Effector CD8-positive, alpha-beta T cell (primary cell): Measurements from ENCODE around the gene MAP4.

Experiments
- DNase-seq: peaks from one replicate; lab custom pipeline; 2025; lab: John Stamatoyannopoulos, UW

The MAP4 gene

DNA sequence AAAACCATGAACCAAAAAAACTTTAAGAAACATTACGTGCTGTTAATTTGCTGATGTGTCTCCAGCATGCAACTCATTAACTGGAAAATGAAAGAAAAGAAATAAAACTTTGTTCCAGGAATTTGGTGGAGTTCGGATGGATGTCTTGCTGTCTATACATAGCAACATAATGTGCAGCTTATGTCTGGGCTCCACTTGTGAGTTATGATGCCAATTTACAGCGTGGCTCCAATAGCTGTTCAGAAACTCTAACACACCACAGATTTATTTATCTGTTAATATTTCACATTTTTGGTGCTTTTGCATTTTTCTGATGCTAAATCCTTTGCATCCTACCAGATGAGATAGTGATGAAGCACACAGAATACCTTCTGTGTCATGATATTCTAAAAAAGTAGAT is 45.1 kb downstream of the MAP4 start:
- no peak for DNase-seq

DNA sequence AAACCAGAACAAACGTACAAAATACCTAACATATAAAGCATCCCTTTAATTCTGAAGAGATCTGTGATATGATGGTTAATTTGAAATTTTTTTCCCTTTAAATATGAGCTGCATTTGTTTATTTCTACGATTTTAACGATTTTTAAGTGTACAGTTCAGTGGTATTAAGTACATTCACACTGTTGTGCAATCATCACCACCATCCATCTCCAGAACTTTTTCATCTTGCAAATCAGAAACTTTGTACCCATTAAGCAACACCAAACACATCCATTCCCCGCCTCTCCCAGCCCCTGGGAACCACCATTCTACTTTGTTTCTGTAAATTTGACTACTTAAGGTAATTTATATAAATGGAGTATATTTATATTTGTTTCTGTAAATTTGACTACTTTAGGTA is 51.5 kb downstream of the MAP4 start:
- DNase-seq, result no peak

DNA sequence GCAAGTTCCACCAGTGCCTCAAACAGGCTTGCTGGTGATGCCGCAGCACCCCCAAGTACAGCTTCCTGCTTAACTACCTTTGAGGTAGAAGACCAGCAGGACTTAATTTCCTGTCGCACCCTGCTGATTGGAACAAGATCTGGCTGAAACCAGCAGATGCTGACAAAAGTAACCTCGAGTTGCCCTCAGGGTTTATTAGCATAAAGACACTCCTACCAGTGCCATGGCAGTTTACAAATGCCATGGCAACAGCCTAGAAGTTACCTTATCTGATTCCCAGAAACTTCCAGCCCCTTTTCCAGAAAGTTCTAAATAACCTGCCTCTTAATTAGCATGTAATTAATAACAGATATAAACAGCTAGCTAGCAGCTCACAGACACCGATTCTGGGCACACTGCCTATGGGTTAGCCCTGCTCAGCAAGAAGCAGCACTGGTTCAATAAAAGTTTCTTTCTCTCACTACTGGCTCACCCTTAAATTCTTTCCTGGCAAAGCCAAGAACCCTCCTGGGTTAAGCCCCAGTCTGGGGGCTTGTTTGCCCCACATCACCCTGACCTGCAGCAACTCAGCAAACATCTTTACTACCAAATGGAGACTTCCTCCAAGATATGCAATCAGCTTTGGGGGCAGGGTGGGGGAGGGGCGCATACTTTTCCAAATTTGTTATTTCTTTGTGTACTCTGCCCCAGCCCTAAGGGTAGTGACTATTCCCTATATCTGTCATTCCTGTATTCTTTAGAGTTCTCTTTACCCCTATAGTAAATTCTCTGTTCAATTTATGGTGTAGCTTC is 54.2 kb downstream of the MAP4 start:
- no peak for DNase-seq

DNA sequence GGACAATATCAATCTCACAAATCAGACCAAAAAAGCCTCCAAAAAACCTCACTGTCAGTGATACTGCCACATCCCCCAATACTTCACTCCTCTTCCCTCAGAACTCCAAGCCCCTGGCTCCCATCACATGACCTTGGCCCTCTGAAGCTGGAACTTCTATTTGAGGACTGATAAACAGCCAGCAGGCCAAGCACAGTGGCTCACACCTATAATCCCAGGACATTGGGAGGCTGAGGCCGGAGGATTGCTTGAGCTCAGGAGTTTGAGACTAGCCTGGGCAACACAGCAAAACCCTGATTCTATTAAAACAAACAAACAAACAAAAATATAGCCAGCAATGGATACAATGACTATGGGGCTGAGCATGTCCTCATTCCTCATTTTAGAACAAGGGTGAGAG is 55.2 kb downstream of the MAP4 start:
- DNase-seq, result no peak

DNA sequence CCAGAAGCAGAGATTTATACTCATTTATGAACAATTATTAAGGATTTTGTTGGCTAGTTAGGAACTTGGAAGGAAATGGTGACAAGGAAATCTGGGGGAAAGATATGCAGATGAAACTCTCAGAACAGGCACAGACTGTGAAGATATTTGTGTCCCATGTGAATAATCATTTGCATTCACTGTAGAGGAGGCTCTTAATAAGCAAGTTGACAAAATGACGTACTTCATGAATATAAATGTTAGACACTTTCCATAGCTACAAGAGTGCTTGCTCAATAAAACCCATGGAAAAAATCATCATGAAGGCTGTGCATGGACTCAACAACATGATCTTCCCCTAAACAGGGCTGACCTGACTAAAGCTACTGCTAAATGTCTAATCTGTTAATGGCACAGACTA is 59.7 kb downstream of the MAP4 start:
- no peak for DNase-seq

DNA sequence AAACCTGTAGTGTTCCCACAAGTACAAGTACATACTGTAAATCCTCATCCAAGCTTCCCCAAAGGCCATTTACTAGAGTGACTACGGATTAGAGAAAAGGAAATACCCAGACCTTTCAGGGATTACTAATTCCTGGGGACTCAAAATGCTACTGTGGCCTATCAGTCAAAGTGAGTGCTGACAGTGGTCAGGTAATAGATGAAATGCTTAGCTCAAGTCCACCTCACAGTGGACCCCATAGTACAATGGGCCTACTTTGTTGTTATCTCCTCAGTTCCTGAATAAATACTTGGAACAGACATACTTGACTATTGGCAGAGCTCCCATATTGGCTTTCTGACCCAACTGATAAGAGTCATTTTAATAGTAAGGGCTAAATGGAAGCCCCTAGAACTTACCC is 61.6 kb downstream of the MAP4 start:
- DNase-seq, result no peak

DNA sequence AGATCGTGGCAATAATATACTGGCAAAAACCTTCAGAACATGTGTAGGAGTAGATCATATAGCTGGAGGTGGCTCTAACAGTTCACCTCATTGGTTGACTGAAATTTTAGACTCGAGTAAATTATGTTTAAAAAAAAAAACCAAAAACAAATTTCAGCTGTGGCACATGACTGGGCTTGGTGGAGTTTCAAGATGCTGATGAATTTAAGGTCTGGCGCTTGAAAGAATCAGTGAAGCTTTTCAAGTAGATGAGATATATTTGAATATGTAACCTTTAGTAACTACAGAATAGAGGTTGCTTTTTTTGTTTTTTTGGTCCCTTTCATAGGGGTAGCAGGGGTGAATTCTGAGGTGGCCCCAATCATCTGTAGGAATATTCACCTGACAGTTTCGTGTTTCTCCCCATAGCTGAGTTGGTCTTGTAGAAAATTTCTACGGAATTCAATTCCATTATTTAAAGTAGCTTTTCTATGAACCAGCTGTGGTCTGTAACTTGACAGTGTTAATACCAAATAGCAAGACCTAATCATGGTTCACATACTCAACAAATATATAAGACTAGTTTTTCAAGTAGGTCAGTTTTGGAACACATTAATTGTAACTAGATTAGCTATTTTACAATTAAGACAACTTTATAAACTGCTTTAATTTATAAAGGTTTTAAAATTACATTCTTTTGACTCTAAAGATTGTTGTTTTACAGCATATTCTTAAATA is 65.6 kb downstream of the MAP4 start:
- DNase-seq, result no peak

DNA sequence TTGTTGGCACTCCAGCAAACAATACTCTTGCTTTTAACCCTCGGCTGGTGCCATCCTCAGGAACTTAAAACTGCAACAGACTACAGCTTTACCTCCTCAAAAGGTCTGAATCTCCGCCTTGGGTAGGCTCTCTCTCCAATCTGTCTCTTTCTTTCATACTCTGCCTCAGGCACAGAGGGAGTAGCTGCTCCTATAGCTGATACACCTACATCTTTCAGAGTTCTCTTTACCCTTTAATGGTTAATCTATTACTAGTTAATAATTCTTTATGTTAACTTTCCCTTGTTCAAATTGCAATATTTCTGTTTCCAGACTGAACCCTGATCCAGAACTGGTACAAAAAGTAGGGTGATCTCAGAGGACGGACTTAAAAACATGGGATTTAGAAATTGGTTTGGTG is 66.2 kb downstream of the MAP4 start:
- DNase-seq, result no peak

DNA sequence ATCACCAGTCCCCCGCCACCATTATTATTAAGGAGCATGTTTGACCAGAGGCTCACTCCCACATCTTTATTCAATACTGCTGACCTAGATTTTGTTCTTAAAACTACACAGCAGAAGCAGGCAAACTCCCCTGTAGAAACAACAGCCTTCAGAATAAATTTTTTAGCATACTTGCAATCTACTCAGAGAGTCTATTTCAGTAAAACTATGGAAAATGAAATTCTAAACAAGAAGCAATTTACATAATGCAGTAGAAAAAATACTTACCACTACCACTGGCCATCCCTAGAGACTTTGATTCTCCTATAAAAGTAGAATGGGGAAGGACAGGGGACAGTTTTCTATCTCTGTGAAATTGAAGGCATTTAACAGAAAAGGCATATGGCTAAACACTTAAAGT is 76.0 kb downstream of the MAP4 start:
- no peak for DNase-seq

DNA sequence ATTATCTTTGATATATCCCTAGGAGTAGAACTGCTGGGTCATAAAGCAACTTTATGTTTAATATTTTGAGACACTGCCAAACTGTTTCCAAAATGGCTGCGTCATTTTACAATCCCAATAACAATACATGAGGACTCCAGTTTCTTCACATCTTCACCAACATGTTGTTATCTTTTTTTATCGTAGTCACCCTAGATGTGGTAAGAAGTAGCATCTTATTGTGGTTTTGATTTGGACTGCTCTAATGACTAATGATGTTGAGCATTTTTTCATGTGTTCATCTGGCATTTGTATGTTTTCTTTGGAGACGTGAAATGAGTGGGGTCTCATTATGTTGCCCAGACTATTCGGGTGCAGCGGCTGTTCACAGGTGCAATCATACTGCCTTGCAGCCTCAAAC is 83.8 kb downstream of the MAP4 start:
- DNase-seq, result no peak

DNA sequence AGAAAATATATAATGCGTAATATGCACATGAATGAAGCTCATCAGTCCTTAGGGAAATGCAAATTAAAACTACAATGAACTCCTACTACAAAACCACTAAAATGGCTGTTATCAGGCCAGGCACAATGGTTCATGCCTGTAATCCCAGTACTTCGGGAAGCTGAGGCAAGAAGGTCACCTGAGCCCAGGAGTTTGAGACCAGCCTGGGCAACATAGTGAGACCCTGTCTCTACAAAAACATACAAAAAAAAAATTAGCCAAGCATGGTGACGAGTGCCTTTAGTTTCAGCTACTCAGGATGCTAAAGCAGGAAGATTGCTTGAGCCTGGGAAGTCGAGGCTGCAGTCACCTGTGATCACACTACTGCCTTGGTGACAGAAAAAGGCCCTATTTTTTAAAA is 85.2 kb downstream of the MAP4 start:
- no peak for DNase-seq

DNA sequence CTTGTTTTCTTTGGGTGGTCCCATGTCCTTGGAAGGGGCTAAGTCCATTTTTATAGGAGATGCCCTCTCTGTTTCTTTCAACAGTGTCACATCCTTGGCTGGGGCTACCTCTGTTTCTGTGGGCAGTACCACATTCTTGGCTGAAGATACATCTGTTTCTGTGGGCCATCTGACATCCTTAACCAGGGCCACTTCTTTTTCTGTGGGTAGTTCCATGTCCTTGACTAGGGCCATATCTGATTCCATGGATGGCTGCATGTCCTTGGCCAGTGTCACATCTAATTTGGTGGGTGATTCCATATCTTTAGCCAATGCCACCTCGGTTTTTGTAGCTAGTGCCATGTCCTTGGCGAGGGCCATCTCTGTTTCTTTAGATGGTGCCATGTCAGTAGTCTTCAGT is 99.5 kb downstream of the MAP4 start:
- no peak for DNase-seq

DNA sequence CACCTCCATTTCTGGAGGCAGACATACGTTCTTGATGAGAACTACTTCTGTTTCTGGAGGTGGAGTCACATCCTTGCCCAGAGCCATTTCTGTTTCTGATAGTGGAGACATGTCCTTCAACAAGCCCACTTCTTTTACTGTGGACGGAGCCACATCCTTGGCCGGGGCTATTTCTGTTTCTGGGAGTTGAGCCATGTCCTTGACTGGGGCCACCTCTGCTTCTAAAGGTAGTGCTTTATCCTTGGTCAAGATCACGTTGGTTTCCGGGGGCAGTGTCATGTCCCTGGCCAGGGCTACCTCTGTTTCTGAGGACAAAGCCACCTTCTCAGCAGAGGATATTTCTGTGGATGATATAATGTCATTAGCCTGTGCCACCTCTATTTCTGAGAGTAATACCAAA is 100.0 kb downstream of the MAP4 start:
- no peak for DNase-seq

DNA sequence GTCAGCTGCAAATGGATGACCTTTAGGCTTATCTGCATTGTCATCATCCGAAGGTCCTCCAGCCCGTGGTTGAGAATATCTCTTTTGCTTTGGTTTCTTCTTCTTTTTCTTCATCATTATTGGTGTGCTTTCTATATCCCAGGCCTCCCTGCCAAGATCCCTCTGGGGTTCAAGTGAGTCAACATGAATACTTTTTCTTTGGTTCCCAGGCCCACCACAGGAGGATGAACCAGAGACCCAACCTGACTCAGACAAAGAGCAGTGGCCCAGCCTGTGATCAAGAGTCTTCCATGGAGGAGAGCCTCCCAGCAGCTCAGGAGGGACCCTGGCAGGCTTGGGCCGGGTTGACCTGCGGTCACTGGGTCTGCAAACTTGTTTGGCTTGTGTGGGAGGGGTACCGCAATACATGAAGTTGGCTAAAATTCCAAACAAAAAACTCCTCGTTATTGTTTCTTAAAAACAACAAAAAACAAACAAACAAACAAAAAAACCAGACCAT is 104.2 kb downstream of the MAP4 start:
- DNase-seq, result no peak

DNA sequence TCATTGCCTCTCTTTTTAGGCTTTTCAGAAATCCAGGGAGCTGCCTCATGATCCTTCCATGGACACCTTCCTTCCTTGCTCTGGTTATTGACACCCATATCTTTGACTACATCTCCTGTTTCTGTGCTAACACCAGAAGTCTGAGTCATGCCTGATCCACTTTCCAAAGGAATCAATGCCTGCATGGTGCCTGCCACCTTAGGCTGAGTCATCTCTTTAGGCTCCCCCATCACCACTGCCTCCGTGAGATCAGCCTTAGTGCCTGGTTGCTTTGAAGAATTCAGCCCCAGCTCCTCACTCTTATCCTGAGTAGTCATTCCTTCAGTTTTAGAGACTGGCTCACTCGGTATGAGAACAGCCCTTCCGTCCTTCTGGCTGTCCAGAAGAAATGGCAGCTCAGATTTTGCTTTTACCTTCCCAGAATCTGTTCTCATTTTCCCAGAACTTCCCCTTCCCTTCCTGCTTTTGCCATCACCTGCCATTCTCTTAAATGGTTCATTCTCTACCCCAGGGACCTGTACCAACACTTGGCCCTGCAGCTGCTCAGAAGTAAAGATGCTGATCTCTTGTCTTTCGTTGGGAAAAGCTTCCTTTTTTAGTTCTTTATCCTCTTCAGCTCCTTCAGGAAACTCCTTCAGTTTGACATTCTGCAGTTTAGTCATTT is 105.3 kb downstream of the MAP4 start:
- no peak for DNase-seq

DNA sequence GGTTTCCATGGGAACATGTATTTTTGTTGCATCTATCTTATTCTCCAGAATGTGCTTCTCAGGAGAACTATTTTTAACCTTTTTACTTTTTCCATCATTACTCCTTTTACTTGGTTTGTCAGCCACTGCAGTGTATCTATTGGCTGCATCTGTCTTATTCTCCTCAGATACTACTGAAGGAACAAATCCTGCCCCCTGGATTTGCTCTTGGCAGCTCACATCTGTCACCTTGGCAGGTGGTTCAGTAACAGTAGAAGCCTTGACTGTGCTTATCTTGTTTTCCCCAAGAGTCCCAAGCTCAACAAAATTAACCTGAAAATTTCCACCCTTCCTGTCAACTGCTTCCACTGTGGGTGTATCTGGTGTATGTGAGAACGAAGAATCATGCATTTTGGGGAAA is 106.0 kb downstream of the MAP4 start:
- DNase-seq, result no peak

DNA sequence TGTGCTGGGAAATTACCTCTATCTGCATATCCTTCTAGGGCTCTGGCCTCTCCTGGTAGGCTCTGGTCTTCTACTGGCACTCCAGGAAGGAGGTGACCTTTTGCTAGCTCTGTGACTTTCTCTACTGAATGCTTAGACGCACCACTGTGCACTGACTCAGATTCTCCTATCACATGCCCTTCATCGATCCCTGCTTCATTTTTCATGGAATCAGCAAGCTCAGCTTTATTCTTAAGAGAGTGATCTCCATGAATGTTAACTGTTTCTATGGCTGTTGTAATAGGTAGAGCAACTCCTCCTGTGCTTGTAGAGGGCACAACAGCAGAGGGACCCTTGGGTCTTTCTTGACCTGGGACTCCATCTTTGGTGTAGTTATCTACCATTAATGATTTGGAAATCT is 106.6 kb downstream of the MAP4 start:
- no peak for DNase-seq

DNA sequence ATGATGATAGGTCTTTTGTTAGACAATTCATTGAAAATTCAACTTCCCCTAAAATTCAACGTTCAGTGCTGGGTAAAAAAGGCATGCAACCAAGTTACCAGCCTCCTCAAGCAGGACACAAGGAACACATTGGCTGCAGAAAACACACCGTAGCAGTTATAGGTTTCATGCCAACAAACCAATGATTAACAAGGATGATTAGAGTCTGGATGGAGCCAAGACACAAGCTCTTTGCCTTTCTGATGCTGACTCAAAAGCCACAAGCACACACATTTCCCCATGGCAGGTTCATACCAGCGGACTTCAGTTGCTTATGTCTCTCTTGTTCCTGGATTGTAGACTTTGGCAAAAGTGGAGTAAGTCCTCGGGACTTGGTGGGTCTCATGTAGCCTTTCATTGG is 107.5 kb downstream of the MAP4 start:
- DNase-seq, result no peak

DNA sequence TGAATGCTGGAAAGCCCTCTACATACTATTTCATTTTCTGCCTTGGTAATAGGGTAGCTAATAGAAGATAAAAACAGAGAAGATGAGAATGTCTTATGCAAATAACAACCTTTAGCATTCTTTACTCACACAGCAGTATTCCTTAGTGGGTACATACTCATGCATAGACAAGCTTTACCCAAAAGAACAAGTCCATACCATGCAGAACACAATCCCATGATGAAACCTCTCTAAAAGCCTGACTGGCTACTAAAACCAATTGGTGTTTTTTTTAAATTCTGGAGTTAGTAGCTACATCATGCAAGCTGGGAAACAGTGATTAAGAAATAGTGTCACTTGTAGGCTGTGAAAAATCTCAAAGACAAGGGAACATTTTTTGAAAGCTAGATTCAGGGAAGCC is 108.4 kb downstream of the MAP4 start:
- no peak for DNase-seq

DNA sequence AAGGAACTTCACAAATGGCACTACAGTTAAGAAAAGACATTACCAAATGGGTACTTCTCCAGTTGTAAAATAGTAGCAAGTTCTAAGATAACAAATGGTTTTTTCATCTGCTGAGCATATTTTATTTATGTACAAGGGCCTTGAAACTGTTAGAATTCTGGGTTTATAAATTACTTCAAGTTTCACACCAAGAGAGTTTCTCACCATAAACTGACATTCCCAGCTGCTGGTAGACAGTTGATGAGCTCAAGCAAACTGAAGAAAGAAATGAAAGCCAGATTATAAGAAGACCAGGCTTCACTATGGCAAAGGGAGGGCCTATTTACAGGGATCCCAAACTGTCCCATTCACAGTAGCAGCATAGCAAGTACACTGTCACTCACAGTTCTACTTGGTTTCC is 113.5 kb downstream of the MAP4 start:
- no peak for DNase-seq

DNA sequence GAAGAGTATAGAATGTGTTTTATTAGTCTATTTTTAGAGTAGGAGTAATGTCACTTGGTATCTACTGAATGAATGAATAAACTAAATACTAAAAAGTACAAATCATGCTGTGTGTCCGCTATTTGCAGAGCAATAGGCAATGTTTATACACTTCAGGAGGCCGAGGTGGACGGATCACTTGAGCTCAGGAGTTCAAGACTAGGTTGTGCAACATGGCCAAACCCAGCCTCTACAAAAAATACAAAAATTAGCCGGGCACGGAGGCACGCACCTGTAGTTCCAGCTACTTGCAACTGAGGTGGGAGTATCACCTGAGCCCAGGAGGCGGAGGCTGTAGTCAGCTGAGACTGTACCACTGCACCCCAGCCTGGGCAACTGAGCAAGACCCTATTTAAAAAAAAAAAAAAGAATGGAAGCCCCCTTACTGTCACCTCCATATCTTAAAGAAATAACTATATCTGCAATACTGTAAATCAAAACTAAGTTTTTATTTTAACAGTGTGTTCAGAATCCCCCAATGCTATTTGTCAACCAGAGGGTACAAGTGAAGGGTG is 114.9 kb downstream of the MAP4 start:
- no peak for DNase-seq

DNA sequence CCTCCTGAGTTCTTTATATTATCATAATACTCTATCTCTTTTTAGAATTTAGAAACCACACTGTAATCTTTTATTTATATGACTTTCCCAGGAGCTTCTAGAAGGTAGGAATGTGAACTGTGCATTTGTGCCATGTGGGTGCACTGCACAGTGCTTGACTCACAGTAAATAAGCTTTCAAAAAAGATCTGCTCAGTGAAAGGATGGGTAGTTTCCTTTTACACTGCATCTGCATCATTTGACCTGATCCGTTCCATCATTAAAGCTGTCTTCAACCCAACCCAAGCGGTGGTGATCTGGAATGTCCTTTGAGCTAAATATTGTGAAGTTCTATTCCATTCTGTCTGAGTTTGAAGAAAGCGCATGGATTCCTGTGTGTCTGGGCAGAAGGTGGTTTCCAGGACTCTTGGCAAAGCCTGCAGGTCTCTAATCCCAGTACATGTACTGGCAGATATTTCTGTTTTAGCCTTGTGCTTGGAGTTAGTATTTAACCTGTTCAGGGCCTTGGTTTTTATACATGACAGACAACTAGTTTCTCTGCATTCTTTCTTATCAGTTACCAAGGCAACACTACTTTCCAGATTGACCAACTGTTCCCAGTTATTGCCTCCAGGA is 116.6 kb downstream of the MAP4 start:
- DNase-seq, result no peak
